GM12875 (cell line): ENCODE data around the gene GH1.

Experiments
- H3K4me3 ChIP-seq: one replicate; pipeline ENCODE4 v1.5.1; 2011; ENCODE audit warnings: low read depth, low read length, control low read depth
- TF ChIP-seq, protein P1 (sequence below): IDR thresholded peaks from 2 replicates; pipeline ENCODE4 v1.5.1; 2011; ENCODE audit warnings: low read depth, mild to moderate bottlenecking, control low read depth, inconsistent platforms, low read length, moderate library complexity, borderline replicate concordance; ENCODE audit not compliant: insufficient read depth

Gene GH1

GRCh38 chr17:63960006-63960405 is 41.4 kb upstream of the GH1 start:
- no peak overlapping the region for H3K4me3 ChIP-seq
- TF ChIP-seq, protein P1, sequence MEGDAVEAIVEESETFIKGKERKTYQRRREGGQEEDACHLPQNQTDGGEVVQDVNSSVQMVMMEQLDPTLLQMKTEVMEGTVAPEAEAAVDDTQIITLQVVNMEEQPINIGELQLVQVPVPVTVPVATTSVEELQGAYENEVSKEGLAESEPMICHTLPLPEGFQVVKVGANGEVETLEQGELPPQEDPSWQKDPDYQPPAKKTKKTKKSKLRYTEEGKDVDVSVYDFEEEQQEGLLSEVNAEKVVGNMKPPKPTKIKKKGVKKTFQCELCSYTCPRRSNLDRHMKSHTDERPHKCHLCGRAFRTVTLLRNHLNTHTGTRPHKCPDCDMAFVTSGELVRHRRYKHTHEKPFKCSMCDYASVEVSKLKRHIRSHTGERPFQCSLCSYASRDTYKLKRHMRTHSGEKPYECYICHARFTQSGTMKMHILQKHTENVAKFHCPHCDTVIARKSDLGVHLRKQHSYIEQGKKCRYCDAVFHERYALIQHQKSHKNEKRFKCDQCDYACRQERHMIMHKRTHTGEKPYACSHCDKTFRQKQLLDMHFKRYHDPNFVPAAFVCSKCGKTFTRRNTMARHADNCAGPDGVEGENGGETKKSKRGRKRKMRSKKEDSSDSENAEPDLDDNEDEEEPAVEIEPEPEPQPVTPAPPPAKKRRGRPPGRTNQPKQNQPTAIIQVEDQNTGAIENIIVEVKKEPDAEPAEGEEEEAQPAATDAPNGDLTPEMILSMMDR = no peak

GRCh38 chr17:63956296-63956920 is 37.8 kb upstream of the GH1 start:
- no peak overlapping the region for H3K4me3 ChIP-seq
- TF ChIP-seq, protein P1 = no peak

DNA sequence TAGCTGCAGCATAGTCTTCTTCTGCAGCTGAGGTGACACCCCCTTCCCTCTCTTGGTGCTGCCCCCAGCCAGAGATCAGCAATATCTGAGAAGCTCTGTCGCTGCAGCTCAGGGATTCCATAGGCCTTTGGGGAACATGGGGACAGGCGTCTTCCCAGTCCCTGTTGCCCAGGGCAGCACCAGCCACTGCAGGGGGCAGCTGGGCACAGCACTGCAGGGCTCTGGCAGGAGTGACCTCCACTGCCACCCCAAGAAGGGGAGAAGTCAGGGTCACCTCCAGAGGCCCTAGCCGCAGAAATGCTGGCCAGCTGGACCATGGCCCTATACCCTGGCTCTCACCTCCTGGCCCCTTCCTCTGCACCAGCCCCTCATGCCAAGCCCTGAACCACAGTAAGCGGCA is 37.2 kb upstream of the GH1 start:
- TF ChIP-seq, protein P1 = no peak

GRCh38 chr17:63955232-63955631 is 36.6 kb upstream of the GH1 start:
- TF ChIP-seq, protein P1 = no peak
- no peak overlapping the region for H3K4me3 ChIP-seq

More for the DNA sequence above, 37.2 kb upstream of the GH1 start:
- no peak overlapping the region for H3K4me3 ChIP-seq

GRCh38 chr17:63954402-63955063 is 35.9 kb upstream of the GH1 start:
- H3K4me3 ChIP-seq = no peak overlapping the region
- TF ChIP-seq, protein P1 = no peak

GRCh38 chr17:63950940-63951907 is 32.6 kb upstream of the GH1 start:
- TF ChIP-seq, protein P1 = peak; percentile 78
- no peak overlapping the region for H3K4me3 ChIP-seq
